ENCODE measurements around the gene SORL1. TPM values are rescaled to one million over a fixed set of nuclear protein-coding genes. Genes with fewer than 3 reads are reported as not detected.

Gene SORL1
- total and polyA plus RNA-seq, 9 of the 15 experiments (the other 6 are each of a cell fraction or from before 2014, with no cell fraction given): 0.01 to 0.66 TPM; not detected in 7

GRCh38 chr11:121437018-121437685, 15.0 kb upstream of the SORL1 start:
- H3K79me2 ChIP-seq (ENCODE audit: control insufficient read depth, insufficient read depth, low read length): no peaks in the 10 kb centered on the region
- no peak overlapping the region for H3K9ac ChIP-seq (ENCODE audit: insufficient read depth in 1 of 2, low read depth in 2 of 2, low read length in 2 of 2)
- TF ChIP-seq GTF3C2 (IDR thresholded peaks at IDR 0.05; ENCODE audit: borderline replicate concordance, extremely low read depth, insufficient read length) (no peak), ZNF395 (CRISPR knock-in tag; IDR thresholded peaks at IDR 0.05) (no peak), HLTF (IDR thresholded peaks at IDR 0.05) (no peak), NFE2L1 (tag; IDR thresholded peaks at IDR 0.05; ENCODE audit: borderline replicate concordance, low read depth) (no peak), TRIM25 (IDR thresholded peaks at IDR 0.05; ENCODE audit: borderline replicate concordance) (no peak), SRF (CRISPR knock-in tag; IDR thresholded peaks at IDR 0.05) (no peak), SMARCA4 (IDR thresholded peaks at IDR 0.05) (no peak), ZNF431 (CRISPR knock-in tag; IDR thresholded peaks at IDR 0.05) (no peak), TRIM24 (IDR thresholded peaks at IDR 0.05) (no peak)
- DNase-seq (ENCODE audit: extremely low read depth in 1 of 4, low spot score in 3 of 4): no peak
- no peak for FAIRE-seq
- no peak overlapping the region for H3K27ac ChIP-seq (ENCODE audit: extremely low read depth, low read depth, low read length)
- no peaks in the 10 kb centered on the region for H3K27me3 ChIP-seq (ENCODE audit: control insufficient read depth in 2 of 2, insufficient read depth in 2 of 2, low read length in 2 of 2)
- no peak overlapping the region for H2AFZ ChIP-seq (ENCODE audit: low read depth, low read length)
- no peaks in the 10 kb centered on the region for H4K20me1 ChIP-seq (replicated peaks; ENCODE audit: control insufficient read depth, insufficient read depth, low read length)
- H3K9me1 ChIP-seq (ENCODE audit: control insufficient read depth, insufficient read depth, low read length): no peaks in the 10 kb centered on the region
- no peaks in the 10 kb centered on the region for H3K9me3 ChIP-seq (replicated peaks; ENCODE audit: control insufficient read depth, insufficient read depth, low read depth, low read length)
- H3K36me3 ChIP-seq (ENCODE audit: control insufficient read depth, insufficient read depth, low read length): no peaks in the 10 kb centered on the region
- CTCF ChIA-PET (ENCODE audit: low intra/inter-chr PET ratio): no interaction called here
- POLR2A ChIA-PET: no interaction called here
- intact Hi-C loops (cut with micrococcal nuclease) (no loop called here), in situ Hi-C loops (cut with MboI) (no loop called here)
- no peaks in the 10 kb centered on the region for H3K4me1 ChIP-seq (replicated peaks in 1 of 2; ENCODE audit: control insufficient read depth in 2 of 2, insufficient read depth in 2 of 2, low read length in 2 of 2)
- no TSS peak for BruUV-seq (replicated peaks)
- H3K4me2 ChIP-seq (ENCODE audit: insufficient read depth, low read length): no peak overlapping the region
- H3K4me3 ChIP-seq: no peak overlapping the region
- ATAC-seq: no peak
